Glutamatergic neuron (in vitro differentiated cells): ENCODE results near the gene ANTXR1. TPM values are rescaled to one million over a fixed set of nuclear protein-coding genes. Genes with fewer than 3 reads are reported as not detected.

Experiments used
- DNase-seq: peaks from one replicate; pipeline ENCODE4 v3.0.0; 2022
- H3K27ac Mint-ChIP-seq: one replicate; pipeline ENCODE4 v1.8.0; 2020; ENCODE audit warnings: mild to moderate bottlenecking, mixed read lengths, inconsistent platforms; ENCODE audit not compliant: unreplicated experiment
- H3K27me3 Mint-ChIP-seq: one replicate; pipeline ENCODE4 v1.8.0; 2020; ENCODE audit warnings: mild to moderate bottlenecking, moderate library complexity, mixed read lengths, inconsistent platforms; ENCODE audit not compliant: unreplicated experiment
- H3K36me3 Mint-ChIP-seq: one replicate; pipeline ENCODE4 v1.8.0; 2020; ENCODE audit warnings: mild to moderate bottlenecking, mixed read lengths, inconsistent platforms; ENCODE audit not compliant: unreplicated experiment
- H3K4me1 Mint-ChIP-seq: one replicate; pipeline ENCODE4 v1.8.0; 2020; ENCODE audit warnings: mild to moderate bottlenecking, low read depth, mixed read lengths, inconsistent platforms; ENCODE audit not compliant: unreplicated experiment
- H3K4me3 Mint-ChIP-seq: one replicate; pipeline ENCODE4 v1.8.0; 2020; ENCODE audit warnings: mild to moderate bottlenecking, mixed read lengths, inconsistent platforms; ENCODE audit not compliant: unreplicated experiment
- H3K9me3 Mint-ChIP-seq: one replicate; pipeline ENCODE4 v1.8.0; 2020; ENCODE audit warnings: mild to moderate bottlenecking, moderate library complexity, mixed read lengths, inconsistent platforms; ENCODE audit not compliant: unreplicated experiment
- total RNA-seq: library from RNA; stranded (reverse); fragmentation: NEBNext Ultra II Directional; extraction: Animal tissue kit (Norgen Biotek cat#: 25700); gene quantifications from one replicate; pipeline ENCODE4 v1.2.1, GENCODE V29; 2021; ENCODE audit not compliant: unreplicated experiment
- TF ChIP-seq, protein P1 (sequence below): fragments of 200-600 bp; sonication (generic); IDR thresholded peaks from one replicate; pipeline ENCODE4 v1.5.0; 2021; ENCODE audit not compliant: partially characterized antibody, unreplicated experiment

ANTXR1 gene
- total RNA-seq, 1 donor from 2014 or later = 26.7 TPM

DNA sequence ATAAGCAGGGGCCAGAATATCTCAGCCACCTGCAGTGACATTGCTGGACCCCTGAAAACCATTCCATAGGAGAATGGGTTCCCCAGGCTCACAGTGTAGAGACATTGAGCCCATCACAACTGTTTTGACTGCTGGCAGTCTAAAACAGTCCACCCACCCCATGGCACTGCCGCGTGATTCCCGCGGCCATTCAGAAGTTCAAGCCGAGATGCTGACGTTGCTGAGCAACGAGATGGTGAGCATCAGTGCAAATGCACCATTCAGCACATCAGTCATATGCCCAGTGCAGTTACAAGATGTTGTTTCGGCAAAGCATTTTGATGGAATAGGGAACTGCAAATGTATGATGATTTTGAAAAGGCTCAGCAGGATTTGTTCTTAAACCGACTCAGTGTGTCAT, 234.6 kb downstream of the ANTXR1 start:
- H3K9me3 Mint-ChIP-seq = no peaks in the 10 kb centered on the region
- DNase-seq = no peak
- H3K4me3 Mint-ChIP-seq = no peak overlapping the region
- peaks cover 6% of the 10 kb centered on the region for H3K36me3 Mint-ChIP-seq
- TF ChIP-seq, protein P1, sequence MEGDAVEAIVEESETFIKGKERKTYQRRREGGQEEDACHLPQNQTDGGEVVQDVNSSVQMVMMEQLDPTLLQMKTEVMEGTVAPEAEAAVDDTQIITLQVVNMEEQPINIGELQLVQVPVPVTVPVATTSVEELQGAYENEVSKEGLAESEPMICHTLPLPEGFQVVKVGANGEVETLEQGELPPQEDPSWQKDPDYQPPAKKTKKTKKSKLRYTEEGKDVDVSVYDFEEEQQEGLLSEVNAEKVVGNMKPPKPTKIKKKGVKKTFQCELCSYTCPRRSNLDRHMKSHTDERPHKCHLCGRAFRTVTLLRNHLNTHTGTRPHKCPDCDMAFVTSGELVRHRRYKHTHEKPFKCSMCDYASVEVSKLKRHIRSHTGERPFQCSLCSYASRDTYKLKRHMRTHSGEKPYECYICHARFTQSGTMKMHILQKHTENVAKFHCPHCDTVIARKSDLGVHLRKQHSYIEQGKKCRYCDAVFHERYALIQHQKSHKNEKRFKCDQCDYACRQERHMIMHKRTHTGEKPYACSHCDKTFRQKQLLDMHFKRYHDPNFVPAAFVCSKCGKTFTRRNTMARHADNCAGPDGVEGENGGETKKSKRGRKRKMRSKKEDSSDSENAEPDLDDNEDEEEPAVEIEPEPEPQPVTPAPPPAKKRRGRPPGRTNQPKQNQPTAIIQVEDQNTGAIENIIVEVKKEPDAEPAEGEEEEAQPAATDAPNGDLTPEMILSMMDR = no peak
- H3K4me1 Mint-ChIP-seq = peaks cover under 1% of the 10 kb centered on the region
- H3K27me3 Mint-ChIP-seq = no peaks in the 10 kb centered on the region
- H3K27ac Mint-ChIP-seq = no peak overlapping the region

DNA sequence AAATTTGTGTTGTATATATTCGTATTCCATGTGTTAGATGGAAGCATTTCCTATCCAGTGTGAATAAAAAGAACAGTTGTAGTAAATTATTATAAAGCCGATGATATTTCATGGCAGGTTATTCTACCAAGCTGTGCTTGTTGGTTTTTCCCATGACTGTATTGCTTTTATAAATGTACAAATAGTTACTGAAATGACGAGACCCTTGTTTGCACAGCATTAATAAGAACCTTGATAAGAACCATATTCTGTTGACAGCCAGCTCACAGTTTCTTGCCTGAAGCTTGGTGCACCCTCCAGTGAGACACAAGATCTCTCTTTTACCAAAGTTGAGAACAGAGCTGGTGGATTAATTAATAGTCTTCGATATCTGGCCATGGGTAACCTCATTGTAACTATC, 235.3 kb downstream of the ANTXR1 start:
- H3K4me3 Mint-ChIP-seq = no peak overlapping the region
- TF ChIP-seq, protein P1 = no peak
- DNase-seq = no peak
- no peaks in the 10 kb centered on the region for H3K9me3 Mint-ChIP-seq
- H3K4me1 Mint-ChIP-seq = no peaks in the 10 kb centered on the region
- no peaks in the 10 kb centered on the region for H3K27me3 Mint-ChIP-seq
- no peak overlapping the region for H3K27ac Mint-ChIP-seq
- peaks cover 6% of the 10 kb centered on the region for H3K36me3 Mint-ChIP-seq

DNA sequence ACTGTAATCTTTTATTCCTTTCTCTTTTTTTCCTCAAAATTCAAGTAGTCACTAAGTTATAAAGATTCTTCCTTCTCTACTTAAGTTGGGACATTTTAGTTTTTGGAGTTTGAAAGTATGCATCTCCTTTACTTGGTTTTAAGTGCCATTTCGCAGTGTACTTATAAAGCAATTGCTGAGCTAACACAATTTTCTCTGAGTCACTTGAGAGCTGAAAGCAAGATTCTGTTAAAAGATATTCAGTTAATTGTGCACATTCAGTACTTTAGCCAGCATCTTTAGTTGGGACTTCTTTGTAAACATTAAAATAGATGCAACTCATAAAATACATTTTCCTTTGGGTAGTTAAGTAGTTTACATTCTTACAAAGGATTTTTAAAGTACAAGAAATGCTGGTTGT, 238.0 kb downstream of the ANTXR1 start:
- no peak for DNase-seq
- H3K9me3 Mint-ChIP-seq = no peaks in the 10 kb centered on the region
- no peaks in the 10 kb centered on the region for H3K4me1 Mint-ChIP-seq
- H3K36me3 Mint-ChIP-seq = peaks cover 6% of the 10 kb centered on the region
- no peak overlapping the region for H3K4me3 Mint-ChIP-seq
- no peak overlapping the region for H3K27ac Mint-ChIP-seq
- H3K27me3 Mint-ChIP-seq = no peaks in the 10 kb centered on the region
- TF ChIP-seq, protein P1 = no peak

DNA sequence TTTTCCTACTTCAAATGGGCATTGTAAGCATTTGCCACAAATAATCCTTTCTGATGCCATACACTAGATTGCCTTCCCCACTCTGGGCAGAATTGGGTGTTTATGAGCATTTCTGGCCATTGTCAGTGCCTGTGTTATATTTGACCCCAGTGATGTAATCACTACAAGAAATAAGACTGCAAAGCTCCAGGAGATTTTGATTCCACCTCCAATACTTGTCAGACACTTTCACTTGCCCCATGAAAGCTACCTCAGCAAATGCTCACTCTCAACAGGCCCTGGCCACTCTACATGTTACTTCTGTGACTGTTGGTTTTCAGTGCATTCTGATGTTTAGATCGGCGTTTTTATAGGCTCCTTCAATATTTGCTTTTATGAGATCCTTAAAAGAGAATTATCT, 239.0 kb downstream of the ANTXR1 start:
- TF ChIP-seq, protein P1 = no peak
- Mint-ChIP-seq H3K27ac (no peak overlapping the region), H3K4me3 (no peak overlapping the region), H3K36me3 (peaks cover under 1% of the 10 kb centered on the region), H3K4me1 (no peaks in the 10 kb centered on the region), H3K27me3 (no peaks in the 10 kb centered on the region), H3K9me3 (no peaks in the 10 kb centered on the region)
- DNase-seq = no peak

DNA sequence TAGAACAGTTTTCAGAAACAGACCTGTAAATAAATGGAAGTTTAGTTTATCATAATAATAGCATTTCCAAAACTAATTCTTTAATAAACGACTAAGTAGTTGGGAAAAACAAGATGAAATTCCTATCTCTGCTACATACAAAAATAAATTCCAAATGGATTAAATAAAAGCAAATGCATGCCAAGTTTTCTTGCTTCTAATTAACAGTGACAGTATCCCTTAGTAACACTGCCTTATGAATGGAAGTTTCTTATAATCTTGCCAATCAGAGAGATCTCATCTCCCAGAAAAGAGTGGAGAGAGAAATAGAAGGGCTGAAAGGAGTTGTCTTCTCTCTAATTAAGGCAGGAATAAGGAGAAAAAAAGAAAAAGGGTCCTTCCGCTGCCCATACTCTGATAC, 240.1 kb downstream of the ANTXR1 start:
- Mint-ChIP-seq H3K27ac (no peak overlapping the region), H3K27me3 (peaks cover 2% of the 10 kb centered on the region), H3K4me3 (no peak overlapping the region), H3K36me3 (no peaks in the 10 kb centered on the region), H3K4me1 (no peaks in the 10 kb centered on the region), H3K9me3 (no peaks in the 10 kb centered on the region)
- no peak for DNase-seq
- TF ChIP-seq, protein P1 = no peak
